Measurements from ENCODE around the gene PCBP3. TPM values are rescaled to one million over a fixed set of nuclear protein-coding genes. Genes with fewer than 3 reads are reported as not detected.

Gene PCBP3
- total and polyA plus RNA-seq, 2 donors from 2014 or later = 2.3 to 5.4 TPM

DNA sequence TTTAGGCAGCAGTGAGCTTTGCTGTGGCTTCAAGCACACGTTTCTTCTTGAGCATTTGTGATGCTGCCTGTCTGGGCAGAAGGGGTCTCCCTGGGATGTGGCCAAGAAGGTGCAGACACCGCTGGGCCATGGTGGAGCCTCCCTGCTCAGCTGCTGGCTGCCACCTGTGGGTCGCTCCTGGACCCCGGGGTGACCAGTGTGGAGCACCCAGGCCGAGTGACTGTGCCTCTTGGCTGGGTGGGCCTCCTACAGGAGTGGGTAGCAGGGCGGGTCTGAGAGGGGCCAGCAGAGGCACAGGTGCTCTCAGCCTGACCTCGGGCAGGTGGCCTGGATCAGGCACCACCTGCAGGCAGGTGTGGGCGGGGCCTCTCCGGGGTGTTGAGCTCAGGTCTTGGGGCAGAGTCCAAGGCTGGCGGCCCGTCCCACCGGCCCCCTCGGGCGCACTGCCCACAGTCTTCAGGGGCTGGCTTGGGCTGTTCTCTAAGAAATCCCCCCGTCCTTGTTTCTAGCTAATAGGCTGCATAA is 296.1 kb downstream of the PCBP3 start:
- DNase-seq = no peak
- intact Hi-C loops (cut with DNase I) = no loop called here

DNA sequence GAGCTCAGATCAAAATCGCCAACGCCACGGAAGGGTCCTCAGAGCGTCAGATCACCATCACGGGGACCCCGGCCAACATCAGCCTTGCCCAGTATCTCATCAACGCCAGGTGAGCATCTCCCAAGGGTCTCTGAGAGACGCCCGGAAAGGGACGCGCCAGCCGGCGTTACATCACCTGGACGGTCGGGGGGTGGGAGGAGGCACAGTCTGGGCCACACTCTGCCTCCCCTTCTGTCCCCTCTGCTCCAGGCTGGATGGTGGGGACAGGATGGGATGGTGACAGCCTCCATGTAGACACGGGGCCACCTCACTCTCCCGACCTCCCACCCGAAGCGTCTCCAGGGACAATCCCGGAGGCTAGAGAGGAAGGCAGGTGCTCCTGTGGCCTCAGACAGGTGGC is 296.6 kb downstream of the PCBP3 start:
- H3K4me1 ChIP-seq (ENCODE audit: control insufficient read depth in 2 of 3, insufficient read depth in 2 of 3, low read depth in 1 of 3, low read length in 3 of 3) = no peaks in the 10 kb centered on the region
- H3K27me3 ChIP-seq (ENCODE audit: control insufficient read depth, insufficient read depth, low read length) = no peaks in the 10 kb centered on the region
- no peak overlapping the region for H3K27ac ChIP-seq (ENCODE audit: low read depth in 2 of 2, low read length in 2 of 2)
- FAIRE-seq (no peak), DNase-seq (no peak)
- no peak overlapping the region for H3K9ac ChIP-seq (ENCODE audit: low read length in 3 of 3)
- no peak overlapping the region for H3K4me3 ChIP-seq (ENCODE audit: low read length in 3 of 3)
- TF ChIP-seq, protein P1, sequence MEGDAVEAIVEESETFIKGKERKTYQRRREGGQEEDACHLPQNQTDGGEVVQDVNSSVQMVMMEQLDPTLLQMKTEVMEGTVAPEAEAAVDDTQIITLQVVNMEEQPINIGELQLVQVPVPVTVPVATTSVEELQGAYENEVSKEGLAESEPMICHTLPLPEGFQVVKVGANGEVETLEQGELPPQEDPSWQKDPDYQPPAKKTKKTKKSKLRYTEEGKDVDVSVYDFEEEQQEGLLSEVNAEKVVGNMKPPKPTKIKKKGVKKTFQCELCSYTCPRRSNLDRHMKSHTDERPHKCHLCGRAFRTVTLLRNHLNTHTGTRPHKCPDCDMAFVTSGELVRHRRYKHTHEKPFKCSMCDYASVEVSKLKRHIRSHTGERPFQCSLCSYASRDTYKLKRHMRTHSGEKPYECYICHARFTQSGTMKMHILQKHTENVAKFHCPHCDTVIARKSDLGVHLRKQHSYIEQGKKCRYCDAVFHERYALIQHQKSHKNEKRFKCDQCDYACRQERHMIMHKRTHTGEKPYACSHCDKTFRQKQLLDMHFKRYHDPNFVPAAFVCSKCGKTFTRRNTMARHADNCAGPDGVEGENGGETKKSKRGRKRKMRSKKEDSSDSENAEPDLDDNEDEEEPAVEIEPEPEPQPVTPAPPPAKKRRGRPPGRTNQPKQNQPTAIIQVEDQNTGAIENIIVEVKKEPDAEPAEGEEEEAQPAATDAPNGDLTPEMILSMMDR (IDR thresholded peaks at IDR 0.05; ENCODE audit: borderline replicate concordance, extremely low read depth, insufficient read depth) = no peak
- intact Hi-C loops (cut with DNase I) = no loop called here
- no peaks in the 10 kb centered on the region for H3K36me3 ChIP-seq (ENCODE audit: control insufficient read depth in 2 of 3, insufficient read depth in 3 of 3, low read length in 3 of 3)
- H3K9me3 ChIP-seq (ENCODE audit: control insufficient read depth in 2 of 3, insufficient read depth in 1 of 3, low read length in 3 of 3) = peaks cover 0 to 18% (median 2%) of the 10 kb centered on the region in 3 donors

More for the DNA sequence above, 296.1 kb downstream of the PCBP3 start:
- TF ChIP-seq, protein P1 (IDR thresholded peaks at IDR 0.05; ENCODE audit: borderline replicate concordance, extremely low read depth, insufficient read depth) = no peak
- no peak for FAIRE-seq
- H3K4me1 ChIP-seq (ENCODE audit: control insufficient read depth in 2 of 3, insufficient read depth in 2 of 3, low read depth in 1 of 3, low read length in 3 of 3) = no peaks in the 10 kb centered on the region
- H3K27me3 ChIP-seq (ENCODE audit: control insufficient read depth, insufficient read depth, low read length) = no peaks in the 10 kb centered on the region
- no peak overlapping the region for H3K4me3 ChIP-seq (ENCODE audit: low read length in 3 of 3)
- peaks cover 0 to 22% (median 2%) of the 10 kb centered on the region in 3 donors for H3K9me3 ChIP-seq (ENCODE audit: control insufficient read depth in 2 of 3, insufficient read depth in 1 of 3, low read length in 3 of 3)
- H3K27ac ChIP-seq (ENCODE audit: low read depth in 2 of 2, low read length in 2 of 2) = no peak overlapping the region
- no peak overlapping the region for H3K9ac ChIP-seq (ENCODE audit: low read length in 3 of 3)
- H3K36me3 ChIP-seq (ENCODE audit: control insufficient read depth in 2 of 3, insufficient read depth in 3 of 3, low read length in 3 of 3) = no peaks in the 10 kb centered on the region

DNA sequence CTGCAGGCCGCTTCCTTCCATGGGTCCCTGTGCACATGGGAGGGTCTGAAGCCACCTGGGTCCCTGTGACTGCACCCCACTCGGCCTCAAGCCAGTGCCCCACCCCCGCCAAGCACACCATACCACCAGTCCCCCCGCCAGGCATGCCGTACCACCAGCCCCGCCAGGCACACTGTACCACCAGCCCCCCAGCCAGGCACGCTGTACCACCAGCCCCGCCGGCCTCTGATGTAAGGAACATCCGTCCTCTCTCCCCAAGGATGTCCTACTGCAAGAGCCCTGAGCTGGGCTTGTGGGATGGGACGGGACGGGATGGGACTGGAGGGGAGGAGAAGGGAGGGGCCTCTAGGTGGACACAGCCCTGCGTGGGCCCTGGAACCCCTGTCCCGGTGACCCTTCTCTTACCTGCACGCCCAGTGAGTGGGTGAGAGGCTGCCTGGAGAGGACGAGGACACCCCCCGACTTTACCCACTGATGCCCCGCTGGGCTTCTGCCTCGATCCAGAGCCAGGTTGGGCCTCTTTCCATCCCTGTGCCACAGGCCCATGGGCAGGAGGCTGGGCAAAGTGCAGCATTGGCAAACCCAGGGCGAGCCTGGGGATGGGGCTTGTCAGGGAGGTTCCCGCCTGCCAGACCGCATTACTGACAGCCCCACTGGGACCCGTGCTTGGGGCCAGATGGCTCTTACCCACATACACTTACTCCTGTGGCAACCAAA is 297.3 kb downstream of the PCBP3 start:
- Histone ChIP-seq H3K36me3 (ENCODE audit: control insufficient read depth in 2 of 3, insufficient read depth in 3 of 3, low read length in 3 of 3) (no peaks in the 10 kb centered on the region), H3K27me3 (ENCODE audit: control insufficient read depth, insufficient read depth, low read length) (no peaks in the 10 kb centered on the region), H3K9me3 (ENCODE audit: control insufficient read depth in 2 of 3, insufficient read depth in 1 of 3, low read length in 3 of 3) (peaks cover 0 to 11% (median 2%) of the 10 kb centered on the region in 3 donors), H3K4me1 (ENCODE audit: control insufficient read depth in 2 of 3, insufficient read depth in 2 of 3, low read depth in 1 of 3, low read length in 3 of 3) (no peaks in the 10 kb centered on the region), H3K27ac (ENCODE audit: low read depth in 2 of 2, low read length in 2 of 2) (no peak overlapping the region), H3K4me3 (ENCODE audit: low read length in 3 of 3) (no peak overlapping the region), H3K9ac (ENCODE audit: low read length in 3 of 3) (no peak overlapping the region)
- DNase-seq (no peak), FAIRE-seq (no peak)
- intact Hi-C loops (cut with DNase I) = no loop called here
- TF ChIP-seq, protein P1 (IDR thresholded peaks at IDR 0.05; ENCODE audit: borderline replicate concordance, extremely low read depth, insufficient read depth) = no peak

Measured in kidney (tissue), 14 donors.